GM10248 (cell line): ENCODE results near the gene RNF13.

ENCODE experiments used
- CTCF ChIA-PET: fragments of 300-600 bp; sonication (Branson Sonifier 250); formaldehyde crosslinking; extraction: SDS; loops from one replicate; lab custom pipeline; 2021; ENCODE audit warnings: antibody characterized with exemption; lab: Yijun Ruan, JAX
- POLR2A ChIA-PET: fragments of 350-650 bp; sonication (Branson Sonifier 250); formaldehyde crosslinking; extraction: SDS; loops from one replicate; lab custom pipeline; 2020; ENCODE audit warnings: antibody characterized with exemption; lab: Yijun Ruan, JAX
- DNase-seq: peaks from one replicate; pipeline ENCODE4 v3.0.0; 2012; ENCODE audit errors: extremely low spot score
- TF ChIP-seq, protein P1 (sequence below): IDR thresholded peaks from 2 replicates; pipeline ENCODE4 v1.5.1; 2012; ENCODE audit warnings: mild to moderate bottlenecking, low read depth; ENCODE audit errors: extremely low read depth, missing control alignments, control extremely low read depth

The RNF13 gene

DNA sequence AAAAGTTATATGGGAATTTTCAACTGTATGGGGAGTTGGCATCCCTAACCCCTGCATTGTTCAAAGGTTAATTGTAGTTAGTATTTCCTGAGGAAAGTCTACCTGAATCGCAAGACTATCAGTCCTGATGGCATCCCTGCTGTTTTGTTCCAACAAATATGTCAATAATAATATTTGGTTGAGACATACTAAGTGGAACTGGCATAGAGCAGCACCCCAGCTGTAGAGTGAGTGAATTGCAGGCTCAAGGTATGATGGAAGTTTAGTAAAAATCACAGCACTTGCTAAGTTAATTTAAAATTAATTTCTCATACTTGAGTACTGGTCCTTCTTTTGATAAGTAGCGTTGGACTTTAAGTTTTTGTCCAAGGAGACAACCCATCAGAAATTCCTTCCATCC lies 42.8 kb upstream of the RNF13 start:
- TF ChIP-seq, protein P1, sequence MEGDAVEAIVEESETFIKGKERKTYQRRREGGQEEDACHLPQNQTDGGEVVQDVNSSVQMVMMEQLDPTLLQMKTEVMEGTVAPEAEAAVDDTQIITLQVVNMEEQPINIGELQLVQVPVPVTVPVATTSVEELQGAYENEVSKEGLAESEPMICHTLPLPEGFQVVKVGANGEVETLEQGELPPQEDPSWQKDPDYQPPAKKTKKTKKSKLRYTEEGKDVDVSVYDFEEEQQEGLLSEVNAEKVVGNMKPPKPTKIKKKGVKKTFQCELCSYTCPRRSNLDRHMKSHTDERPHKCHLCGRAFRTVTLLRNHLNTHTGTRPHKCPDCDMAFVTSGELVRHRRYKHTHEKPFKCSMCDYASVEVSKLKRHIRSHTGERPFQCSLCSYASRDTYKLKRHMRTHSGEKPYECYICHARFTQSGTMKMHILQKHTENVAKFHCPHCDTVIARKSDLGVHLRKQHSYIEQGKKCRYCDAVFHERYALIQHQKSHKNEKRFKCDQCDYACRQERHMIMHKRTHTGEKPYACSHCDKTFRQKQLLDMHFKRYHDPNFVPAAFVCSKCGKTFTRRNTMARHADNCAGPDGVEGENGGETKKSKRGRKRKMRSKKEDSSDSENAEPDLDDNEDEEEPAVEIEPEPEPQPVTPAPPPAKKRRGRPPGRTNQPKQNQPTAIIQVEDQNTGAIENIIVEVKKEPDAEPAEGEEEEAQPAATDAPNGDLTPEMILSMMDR, result no peak
- DNase-seq, result no peak
- CTCF ChIA-PET, result interaction anchor here (1.2 to 10.7 kb wide), 21 partner anchors 6 to 815 kb away, joined by 3 to 72 read pairs (median 8); partner anchors contain the start of gene COMMD2
- POLR2A ChIA-PET, result no interaction called here

DNA sequence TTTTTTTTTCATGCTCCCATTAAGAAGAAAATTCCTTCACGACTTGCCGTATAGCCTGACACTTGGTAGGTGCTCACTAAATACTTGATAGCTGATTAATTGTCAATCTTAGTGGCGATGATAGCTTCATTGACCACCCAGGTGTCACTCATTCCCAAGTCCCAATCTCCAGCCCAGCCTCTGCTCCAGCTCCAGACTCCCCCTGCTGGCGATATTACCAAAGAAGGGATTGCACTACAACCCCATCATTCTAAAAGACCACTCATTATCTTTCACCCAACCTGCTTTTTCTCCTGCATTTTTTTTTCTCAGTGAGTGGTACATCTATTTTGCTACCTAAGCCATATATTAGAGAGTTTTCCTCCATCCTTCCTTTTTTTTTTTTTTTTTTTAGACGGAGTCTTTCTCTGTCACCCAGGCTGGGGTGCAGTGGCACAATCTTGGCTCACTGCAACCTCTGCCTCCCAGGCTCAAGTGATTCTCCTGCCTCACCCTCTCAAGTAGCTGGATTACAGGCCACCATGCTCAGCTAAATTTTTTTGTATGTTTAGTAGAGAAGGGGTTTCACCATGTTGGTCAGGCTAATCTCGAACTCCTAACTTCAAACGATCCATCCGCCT lies 41.3 kb upstream of the RNF13 start:
- peak; percentile 60 for DNase-seq
- CTCF ChIA-PET, result interaction anchor here (0.7 to 10.7 kb wide), 42 partner anchors 8 to 816 kb away, joined by 3 to 72 read pairs (median 5); partner anchors contain the start of genes ANKUB1, COMMD2 and WWTR1
- POLR2A ChIA-PET, result no interaction called here
- TF ChIP-seq, protein P1, result peak; percentile 75

DNA sequence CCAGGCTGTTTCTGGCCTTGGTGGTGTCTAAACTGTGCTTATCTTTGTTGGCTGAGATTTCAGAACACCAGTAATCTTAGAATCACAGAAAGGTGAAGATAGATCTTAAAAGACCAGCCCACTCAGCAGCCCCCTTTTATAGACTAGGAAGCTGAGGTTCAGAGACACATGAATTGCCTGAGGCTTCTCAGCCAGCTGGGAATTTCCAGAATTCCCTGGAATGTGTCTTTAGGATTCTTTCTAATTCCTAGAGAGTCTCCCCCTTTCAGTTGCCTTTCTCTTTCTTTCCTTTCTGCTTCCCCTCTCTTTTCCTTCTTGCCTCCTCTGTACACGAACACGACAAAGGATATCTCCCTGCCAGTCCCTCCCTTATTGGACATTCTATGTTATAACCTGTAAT lies 40.2 kb upstream of the RNF13 start:
- ChIA-PET POLR2A (no interaction called here), CTCF (interaction anchor here (0.6 to 10.7 kb wide), 13 partner anchors 9 to 293 kb away, joined by 3 to 72 read pairs (median 11); partner anchors contain the start of genes ANKUB1 and COMMD2)
- TF ChIP-seq, protein P1, result no peak
- DNase-seq, result no peak

DNA sequence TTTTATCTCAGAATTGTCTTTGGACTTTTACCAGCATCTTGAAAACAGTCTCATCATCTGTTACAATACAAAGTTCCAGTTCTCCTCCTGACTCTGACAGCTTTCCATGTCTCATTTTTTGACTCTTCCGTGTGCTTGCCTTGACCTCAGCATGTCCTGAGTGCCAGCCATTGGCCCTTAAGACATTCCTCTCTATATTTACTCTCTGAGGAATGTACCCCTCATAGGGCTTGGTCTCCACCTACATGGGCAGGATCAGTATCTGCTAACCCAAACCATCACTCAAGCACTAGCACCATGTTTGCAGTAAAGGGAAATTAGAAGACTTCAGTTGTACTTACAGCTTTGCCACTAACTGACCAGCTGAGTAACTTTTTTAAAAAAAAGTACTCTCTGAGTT lies 36.8 kb upstream of the RNF13 start:
- TF ChIP-seq, protein P1, result no peak
- no peak for DNase-seq
- CTCF ChIA-PET, result interaction anchor here (1.1 to 10.7 kb wide), 7 partner anchors 12 to 245 kb away, joined by 3 to 72 read pairs (median 8); partner anchors contain the start of gene COMMD2

DNA sequence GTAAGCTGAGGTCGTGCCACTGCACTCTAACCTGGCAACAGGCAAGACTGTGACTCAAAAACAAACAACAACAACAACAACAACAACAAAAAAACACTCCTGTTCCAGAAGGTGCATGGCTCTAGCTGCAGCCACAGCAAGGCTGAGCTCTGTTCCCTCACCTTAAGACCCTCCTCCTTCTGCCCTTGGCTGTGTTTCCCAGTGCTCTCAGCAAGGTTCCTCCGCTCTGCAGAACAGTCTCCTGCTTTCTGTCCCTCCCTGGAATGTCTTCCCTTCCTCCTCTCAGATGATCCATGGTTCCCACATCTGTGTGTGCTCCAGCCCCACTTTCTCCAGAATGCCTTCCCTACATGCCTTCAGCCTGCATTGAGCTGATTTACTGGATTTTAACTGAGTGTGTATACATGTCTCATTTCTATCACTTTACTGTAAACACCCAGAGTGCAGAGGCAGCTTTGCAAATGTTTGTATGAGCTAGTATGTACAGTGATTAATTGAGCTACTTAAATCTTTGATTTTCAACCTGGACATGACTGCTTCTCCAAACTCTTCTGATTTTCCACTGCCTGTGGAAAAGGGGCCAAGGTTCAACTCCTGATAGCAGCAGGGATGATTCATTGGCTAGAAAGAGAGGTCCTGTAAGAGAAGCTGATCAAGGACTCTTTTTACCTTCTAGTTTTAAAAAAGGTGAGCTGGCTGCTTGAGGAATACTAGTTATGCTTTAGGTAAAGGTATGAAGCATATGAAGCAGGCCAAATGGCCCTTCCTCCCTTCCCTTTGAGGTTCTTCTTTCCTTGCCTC lies 35.4 kb upstream of the RNF13 start:
- DNase-seq, result no peak
- TF ChIP-seq, protein P1, result no peak
- CTCF ChIA-PET, result interaction anchor here (1.5 to 10.7 kb wide), 5 partner anchors 14 to 282 kb away, joined by 3 to 72 read pairs (median 13); no protein-coding TSS in a partner anchor
- POLR2A ChIA-PET, result interaction anchor here (0.6 kb wide), 1 partner anchor 26 kb away, joined by 3 read pairs; no protein-coding TSS in a partner anchor

More for the DNA sequence above, 36.8 kb upstream of the RNF13 start:
- POLR2A ChIA-PET, result no interaction called here

DNA sequence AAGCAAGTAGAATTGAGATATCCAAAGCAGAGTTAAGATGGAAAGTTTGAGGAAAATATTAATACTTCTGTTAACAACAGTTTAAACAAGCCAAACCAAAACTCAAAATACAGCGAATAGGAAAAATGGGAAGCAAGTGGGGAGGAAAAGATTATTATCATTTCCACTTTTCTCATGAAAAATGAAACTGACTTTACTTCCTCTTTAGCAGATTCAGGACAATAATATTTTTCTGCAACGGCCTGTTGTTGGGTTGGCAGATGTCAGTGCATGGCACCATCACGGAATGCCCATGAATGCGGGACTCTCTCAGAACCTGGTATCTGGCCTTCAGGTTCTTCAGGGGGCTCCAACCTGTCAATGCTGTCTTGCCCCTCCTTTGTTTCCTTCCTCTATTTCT lies 31.8 kb upstream of the RNF13 start:
- TF ChIP-seq, protein P1, result no peak
- CTCF ChIA-PET, result interaction anchor here (1.8 kb wide), 1 partner anchor 27 kb away, joined by 10 read pairs; no protein-coding TSS in a partner anchor
- POLR2A ChIA-PET, result no interaction called here
- no peak for DNase-seq
